ENCODE measurements around the gene LRRK1.

The LRRK1 gene

DNA sequence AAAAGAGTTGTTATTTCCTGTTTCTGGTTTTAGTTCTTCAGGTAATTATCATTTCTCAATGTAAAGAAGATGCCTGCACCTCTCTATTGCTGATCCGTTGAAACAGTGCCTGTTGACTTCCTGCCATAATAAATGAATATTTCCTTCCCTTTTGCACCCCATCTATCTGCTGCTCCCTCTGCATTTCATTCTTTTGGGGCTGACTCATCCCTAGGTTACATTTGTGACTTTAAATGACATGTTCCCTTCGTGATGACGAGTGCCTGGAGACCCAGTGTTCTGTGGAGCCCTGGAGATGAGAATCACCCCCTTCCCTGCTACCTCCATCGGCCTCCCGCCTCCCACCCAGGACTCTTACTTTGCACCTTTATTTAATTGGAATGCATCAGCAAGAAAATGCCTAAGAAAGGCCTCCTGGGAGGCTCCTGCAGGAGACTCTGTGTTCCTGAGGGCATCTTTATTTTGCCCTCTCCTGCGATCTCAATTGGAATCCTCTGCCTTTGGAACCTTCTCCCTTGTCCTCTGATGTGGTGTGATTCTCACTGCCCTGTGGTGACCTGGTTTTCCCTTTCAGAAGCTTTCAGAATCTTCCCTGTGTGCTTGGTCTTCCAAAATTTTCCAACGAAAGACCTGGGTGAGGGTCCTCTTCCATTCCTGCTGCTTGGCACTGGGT, 13.7 kb downstream of the LRRK1 start:
- DNase-seq (ENCODE audit: low read depth), result no peak

DNA sequence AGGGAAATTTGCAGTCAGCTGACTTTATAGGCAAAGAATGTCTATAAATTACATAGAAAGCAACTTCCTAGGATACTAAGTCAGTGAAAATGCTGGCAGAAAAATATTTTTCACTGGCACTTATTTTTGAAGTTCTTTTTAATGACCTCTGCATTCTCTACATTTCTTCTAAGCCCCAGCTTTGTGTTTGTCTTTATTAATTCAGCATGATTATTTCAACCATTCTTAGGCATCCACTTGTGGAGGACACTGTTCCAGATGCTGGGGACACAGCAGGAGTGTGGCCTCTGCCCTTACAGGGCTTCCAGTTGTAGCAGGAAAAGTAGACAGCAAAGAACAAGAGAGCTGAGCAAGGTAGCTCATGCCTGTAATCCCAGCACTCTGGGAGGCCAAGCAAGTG, 15.0 kb downstream of the LRRK1 start:
- DNase-seq (ENCODE audit: low read depth), result no peak

DNA sequence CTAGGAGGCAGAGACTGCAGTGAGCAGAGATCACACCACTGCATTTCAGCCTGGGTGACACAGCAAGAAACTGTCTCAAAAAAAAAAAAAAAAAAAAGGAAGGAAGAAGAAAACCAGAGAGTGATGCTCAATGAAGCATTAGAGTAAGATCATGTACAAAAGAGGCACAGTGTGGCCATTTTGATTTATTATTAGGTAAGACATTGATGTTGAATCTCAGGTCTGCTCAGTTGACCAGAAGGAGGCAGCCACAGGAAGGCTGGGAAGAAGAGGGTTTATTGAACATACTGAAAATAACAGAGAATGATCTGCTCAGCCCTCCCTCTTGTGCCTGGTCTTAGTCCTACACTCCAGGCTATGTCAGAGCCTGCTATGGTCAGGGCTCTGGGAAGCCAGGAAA, 15.6 kb downstream of the LRRK1 start:
- DNase-seq (ENCODE audit: low read depth), result no peak

DNA sequence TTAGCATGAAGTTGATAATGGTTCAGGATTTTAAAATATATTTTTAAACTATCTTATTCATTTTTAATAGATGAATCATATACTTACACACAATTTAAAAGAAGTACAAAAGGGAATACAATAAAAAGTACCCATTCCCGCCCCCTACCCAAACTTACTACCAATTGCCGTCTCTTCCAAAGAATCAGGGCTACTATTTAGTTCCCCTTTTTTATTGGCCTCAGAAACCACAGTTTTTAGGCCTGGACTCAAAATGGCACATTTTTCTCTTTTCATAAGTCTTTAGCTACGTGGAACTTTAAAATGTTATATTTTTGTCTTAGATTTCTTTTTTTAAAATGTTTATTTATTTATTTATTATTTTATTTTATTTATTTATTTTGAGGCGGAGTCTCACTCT, 18.0 kb downstream of the LRRK1 start:
- DNase-seq (ENCODE audit: low read depth), result no peak

DNA sequence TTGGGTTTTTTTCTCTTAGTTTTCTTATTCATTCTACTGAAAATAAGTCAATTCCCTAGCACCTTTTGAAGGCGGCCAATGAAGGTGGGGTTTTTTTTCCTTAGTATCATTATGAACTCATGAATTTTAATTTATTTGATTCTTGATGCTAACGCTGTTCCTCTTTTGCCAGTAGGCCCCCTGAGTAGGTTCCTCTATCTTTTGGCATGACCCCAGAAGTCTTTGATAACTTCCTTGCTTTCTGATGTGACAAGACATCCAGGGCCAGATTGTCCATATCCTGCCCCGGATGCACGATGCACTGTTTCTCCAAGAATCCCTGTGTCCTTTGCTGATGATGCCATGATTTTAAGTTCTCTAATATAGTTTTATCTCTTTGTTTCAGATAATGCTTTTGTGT, 20.6 kb downstream of the LRRK1 start:
- no peak for DNase-seq (ENCODE audit: low read depth)

DNA sequence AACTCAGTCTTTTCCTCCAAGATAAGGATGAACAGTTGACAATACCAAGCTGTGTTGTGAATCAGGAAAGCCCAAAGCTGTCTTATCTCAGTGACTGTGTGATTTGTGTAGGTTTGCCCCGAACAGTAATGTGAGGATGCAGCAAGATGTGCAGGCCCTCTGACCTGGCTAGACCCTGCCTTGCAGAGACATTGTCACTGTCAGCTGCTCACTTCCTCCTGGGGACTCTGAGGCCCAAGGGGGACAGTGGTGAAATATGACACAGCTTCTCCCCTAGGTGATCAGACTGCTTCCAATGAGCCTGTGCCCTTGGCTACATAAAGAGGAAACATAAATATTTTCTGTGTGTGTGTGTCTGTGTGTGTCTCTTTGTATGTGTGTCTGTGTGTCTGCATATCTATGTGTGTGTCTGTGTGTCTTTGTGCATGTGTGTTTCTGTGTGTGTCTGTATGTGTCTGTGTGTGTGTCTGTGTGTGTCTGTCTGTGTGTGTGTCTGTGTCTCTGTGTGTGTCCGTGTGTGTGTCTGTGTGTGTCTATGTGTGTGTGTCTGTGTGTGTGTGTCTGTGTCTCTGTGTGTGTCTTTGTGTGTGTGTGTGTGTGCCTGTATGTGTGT, 21.7 kb downstream of the LRRK1 start:
- no peak for DNase-seq (ENCODE audit: low read depth)

DNA sequence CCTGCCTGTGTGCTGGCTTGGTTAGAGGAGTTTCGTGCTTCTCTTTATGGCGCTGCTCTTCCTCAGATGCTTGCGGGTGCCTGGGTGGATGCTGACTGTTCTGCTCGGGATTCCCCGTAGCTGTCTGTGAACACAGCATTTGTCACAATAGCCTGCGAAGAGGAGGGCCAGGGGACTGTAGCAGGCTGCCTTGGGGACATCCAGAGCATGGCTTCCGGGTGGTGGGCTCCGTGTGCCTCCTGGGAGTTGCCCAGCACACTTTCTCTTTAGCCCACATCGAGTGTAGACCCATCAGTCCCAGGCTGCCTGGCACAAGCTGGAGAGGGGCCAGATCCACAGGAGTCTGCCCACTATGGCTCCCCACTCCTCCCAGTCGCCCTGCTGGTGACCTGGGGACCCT, 22.4 kb downstream of the LRRK1 start:
- DNase-seq (ENCODE audit: low read depth), result no peak

DNA sequence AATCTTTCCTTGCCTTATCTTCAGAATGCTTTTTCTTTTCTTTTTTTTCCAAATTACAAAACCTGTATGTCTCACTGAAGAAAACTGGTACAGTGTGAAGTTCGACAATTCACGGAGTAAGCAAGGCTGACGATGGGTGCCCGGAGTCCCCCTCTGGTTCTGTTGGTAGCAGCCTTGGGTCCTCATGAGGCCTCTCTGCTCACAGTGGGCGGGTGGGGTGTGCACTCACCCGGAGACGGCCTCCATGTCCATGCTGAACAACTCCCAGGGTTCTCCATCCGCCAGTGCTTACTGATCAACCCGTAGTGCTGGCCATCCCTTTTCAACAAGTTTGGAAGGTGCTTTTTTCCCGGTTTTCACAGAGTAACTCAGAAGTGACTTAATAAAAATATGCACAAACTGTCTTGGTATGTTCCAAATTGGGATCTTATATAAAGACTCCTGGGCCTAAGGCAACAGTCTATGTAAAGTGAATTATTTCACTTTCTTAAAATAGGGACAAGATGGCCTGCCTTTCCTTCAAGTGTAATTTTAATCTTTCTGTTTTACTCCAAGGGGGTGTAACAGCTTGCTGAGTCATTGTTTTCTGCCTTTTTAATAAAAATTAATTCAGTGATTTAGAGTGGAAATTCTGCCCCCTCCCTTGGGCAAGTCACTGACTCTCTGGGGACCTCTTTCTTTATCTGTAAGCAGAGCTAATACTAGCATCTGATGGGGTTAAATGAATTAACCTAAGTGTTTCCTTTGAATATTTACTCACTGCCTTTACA, 23.7 kb downstream of the LRRK1 start:
- DNase-seq (ENCODE audit: low read depth), result no peak

DNA sequence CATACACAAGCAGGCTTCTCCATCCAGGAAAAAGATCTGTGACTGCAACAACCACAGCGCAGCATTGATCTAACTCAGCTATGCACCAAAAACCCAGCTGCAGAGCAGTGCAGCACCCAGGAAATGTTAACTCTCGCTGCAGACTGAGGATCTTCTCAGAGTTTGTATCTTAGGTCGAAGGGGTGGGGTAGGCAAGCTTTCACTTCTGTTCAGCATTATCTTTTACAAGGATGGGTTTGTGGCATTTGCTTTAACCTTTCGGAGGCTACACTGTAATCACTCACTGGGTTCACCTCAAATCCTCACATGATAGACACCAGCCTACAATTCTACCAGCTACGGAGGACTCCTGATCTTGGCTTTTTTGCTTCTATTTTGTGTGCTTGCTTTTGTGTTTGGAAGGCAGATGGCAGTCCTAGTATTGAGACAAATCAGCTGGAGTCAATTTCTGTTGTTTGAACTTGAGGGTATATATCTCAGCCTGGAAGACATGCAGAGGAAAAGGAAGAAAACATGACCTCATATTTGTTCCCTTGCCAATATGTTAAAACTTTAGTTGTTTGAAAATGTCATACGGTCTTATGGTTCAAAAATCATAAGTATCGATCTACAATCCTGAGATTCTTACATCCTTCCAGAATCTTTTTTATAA, 25.2 kb downstream of the LRRK1 start:
- no peak for DNase-seq (ENCODE audit: low read depth)

DNA sequence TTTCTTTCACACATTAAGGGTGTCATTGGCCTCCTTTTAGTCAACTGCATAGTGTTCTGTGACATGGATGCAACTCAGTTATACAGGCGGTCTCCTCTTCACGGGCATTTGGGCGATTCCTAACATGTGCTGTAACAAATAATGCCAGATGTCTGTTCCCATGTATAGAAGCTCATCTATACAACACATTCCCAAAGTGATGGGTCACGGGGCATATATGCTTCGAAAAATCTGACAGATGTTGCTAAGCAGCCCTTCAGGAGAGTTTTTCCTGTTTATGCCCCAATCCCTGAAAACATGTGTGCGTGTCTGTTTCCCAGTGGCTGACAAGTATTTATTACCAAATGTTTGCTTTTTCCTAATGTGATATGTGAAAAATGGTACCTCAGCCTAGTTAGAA, 25.8 kb downstream of the LRRK1 start:
- no peak for DNase-seq (ENCODE audit: low read depth)

DNA sequence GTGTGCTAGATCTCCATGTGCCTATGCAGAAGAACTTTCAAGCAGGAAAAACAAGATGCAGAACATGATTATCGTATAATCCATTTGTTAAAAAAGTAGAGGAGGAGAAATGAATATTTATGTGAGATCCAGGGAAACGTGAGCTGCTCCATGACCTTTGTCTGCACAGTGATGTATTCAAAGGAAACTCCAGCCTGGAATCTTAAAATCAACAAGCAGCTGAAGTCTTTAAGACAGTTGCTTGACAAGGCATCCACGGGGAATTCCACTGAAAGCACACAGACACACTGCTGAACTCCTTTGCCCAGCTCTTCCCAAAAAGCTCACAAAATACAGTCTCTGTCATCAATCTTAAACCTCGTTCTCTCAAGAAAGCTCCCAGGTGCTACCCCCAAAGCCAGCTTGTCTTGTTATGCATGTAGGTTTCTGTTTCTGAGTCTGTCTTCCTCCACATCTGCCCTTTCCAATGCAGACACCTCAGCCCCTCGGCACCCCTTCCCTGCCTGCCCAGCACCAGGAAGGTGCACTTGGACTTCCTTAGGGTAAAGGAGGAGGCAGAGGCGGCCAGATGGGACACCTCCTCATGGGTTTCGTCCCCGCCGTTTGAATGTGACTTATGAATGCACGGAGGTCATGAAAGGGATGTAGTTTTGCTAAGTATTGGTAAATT, 28.7 kb downstream of the LRRK1 start:
- no peak for DNase-seq (ENCODE audit: low read depth)

DNA sequence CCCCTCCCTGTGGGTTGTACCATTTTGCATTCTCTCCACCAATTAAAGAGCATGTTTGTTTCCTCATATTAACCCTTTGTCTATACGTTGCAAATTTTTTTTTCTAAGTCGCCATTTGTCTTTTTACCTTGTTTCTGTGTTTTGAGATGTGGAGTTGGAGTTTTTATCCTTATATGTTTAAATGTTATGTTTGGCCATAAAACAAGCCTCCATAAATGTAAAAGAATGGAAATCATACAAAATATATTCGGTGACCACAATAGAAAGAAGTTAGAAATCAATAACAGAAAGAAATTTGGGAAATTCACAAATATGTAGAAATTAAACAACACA, 29.2 kb downstream of the LRRK1 start:
- no peak for DNase-seq (ENCODE audit: low read depth)

DNA sequence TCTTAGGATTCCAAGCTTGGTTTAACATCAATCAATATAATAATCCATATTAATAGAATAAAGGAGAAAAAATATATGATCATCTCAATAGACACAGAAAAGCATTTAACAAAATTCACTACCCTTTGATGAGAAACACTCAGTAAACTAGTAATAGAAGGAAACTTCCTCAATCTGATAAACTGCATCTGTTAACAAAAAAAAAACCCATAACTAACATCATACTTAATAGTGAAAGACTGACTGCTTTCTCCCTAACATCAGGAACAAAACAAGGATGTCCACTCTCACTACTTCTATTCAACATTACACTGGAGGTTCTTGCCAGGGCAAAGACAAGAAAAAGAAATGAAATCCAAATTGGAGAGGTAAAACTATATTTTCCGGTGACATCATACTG, 30.5 kb downstream of the LRRK1 start:
- DNase-seq (ENCODE audit: low read depth), result no peak

DNA sequence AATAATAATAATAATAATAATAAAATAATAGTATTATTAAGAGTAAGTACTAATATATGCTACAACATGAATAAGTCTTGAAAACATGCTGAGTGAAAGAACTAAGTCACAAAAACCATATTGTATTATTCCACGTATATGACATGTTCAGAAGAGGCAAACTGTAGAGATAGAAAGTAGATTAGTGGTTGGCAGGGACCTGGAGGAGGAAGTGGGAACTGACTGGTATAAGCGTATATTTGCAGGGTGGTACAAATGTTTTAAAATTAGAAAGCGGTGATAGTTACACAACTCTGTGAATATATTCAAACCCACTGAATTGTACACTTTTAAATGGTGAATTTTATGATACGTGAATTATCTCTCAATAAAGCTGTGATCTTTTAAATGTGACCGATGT, 32.8 kb downstream of the LRRK1 start:
- DNase-seq (ENCODE audit: low read depth), result no peak

DNA sequence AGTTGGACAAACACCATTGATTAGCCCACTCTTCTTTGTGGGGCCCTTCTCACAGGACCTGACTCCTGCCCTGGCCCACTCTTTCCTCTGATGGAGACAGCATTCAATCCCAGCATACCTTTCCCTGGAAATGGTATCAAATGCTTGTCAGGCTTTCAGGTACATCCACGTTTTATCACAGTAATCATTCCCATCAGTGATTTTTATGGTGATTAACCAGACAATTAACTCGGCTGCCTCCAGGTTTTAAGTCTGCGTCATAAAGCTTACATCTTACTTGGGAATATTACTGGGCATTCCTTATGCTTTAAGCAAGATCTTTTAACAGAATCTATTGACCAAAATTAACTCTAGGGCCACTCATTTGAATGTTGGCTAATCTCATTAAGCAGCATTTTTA, 33.4 kb downstream of the LRRK1 start:
- DNase-seq (ENCODE audit: low read depth), result no peak

DNA sequence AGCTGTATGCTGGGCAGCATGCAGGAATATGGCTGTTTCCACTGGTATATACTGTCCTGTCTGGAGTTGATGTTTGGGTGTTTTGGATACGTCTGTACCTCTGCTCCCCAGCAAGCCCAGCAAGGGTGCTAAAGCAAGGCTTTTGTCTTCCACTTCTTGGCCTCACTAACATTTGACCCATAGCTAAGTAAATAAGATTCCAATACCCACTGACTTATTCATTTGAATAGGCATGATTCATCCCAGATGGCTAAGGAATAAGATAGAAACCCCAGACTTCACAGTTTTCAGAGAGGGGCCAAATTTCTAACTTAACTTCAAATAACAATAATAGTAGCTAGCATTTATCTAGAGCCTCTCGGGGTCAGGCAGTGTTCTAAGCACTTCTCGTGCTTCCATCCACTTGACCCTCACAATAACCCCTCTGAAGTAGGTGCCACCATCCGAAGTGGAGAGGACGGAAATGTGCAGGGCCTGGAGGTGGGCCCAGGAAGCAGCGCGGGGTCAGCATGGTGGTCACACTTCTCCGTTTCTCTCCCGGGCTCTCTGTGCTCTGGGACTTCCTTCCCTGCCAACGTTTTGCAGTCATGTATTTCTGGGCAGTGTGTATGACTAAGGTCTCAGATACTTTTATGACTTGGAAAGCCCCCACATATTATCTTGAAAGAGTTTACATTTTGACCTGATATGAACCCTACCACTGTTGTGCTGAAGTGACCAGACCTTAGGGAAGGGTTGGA, 39.3 kb downstream of the LRRK1 start:
- DNase-seq (ENCODE audit: low read depth), result no peak

DNA sequence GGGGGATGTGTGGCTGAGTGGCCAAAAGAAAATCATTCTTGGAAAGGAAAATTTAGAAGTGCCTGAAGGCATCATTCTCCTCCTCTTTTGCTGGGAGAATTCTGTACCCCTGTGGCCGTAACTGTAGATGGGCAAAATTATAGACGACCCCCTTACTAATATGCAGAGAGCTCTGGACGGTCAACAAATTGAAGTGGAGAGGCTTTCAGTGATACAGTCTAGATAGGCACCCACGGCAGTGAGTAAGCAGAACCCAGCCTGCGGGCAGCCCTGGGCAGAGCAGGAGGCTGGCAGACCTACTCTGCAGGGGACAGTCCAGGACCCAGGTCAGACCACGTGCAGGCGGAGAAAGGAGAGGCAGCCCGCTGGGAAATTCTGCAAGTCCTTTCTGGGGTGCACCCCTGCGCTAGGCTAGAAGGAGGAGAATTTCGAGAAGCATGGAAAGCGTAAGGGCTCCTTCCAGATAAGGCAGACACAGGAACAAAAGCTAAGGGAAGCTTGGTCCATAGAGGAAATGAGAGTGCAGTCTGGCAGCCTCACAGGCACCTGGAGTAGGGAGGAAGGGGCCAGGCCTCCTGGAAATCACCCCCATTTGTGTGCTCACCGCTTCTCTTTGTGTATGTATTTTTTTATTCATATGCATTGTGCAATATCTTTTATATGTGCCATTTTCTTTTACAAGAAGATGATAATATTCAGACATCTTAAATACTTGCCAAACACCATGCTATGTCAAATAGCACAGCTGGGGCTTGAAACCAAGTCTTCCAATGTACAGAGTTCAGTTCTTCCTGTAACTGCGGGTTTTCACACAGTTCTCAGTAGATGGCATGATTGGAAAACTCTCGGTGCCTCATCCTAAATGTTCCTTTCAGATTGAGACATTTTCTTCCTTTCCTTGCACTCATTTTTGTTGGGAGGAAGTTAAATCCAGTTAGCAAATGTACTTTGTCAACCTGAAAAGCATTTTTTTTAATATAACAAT, 40.2 kb downstream of the LRRK1 start:
- DNase-seq (ENCODE audit: low read depth), result no peak

DNA sequence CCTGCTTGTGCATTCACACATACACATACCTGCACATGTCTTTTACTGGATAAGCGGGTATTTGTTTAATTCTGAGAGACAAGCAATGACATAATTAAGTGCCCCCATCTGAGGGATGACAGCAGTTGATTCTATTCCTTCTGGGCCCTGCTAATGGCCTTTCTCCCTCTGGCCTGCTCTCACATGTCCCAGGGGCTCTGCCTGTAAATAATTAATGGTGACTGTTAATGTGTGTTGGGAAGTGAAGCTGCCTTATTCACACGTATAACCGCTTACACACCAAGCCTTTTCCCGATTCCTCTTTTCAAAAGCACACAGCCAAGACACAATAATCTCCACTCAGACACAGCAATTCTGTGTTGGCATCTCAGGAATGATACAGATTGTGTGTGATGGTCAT, 47.8 kb downstream of the LRRK1 start:
- DNase-seq (ENCODE audit: low read depth), result no peak

DNA sequence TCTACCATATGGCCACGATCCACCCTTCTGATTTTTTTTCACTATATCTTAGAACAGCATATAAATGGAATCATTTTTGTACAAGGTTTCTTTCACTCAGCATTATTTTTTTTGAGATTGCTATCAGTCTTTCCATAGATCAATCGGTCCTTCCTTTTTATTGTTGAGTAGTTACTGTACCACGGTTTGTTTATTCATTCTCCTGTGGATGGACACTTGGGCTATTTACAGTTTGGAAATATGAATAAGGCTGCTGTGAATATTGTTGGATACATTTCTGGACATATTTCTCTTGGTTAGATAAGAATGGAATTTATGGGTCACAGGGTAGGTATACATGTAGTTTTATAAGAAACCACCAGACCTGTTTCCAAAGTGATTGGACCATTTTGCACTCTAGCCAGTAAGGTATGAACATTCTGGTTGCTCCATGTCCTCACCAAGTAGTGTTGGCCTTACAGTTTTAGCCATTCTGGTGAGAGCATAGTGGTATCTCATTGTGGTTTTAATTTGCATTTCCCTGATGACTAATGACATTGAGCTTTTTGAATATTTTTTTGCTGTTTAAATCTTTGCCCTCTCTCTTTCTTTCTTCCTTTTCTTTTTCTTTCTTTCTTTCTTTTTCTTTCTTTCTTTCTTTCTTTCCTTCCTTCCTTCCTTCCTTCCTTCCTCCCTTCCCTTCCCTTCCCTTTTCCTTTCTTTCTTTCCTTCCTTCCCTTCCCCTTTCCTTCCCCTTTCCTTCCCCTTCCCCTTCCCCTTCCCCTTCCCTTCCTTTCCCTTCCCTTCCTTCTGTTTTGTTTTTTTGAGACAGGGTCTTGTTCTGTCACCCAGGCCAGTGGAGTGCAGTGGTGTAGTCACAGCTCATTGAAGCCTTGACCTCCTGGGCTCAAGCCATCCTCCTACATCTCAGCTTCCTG, 49.2 kb downstream of the LRRK1 start:
- DNase-seq (ENCODE audit: low read depth), result no peak

DNA sequence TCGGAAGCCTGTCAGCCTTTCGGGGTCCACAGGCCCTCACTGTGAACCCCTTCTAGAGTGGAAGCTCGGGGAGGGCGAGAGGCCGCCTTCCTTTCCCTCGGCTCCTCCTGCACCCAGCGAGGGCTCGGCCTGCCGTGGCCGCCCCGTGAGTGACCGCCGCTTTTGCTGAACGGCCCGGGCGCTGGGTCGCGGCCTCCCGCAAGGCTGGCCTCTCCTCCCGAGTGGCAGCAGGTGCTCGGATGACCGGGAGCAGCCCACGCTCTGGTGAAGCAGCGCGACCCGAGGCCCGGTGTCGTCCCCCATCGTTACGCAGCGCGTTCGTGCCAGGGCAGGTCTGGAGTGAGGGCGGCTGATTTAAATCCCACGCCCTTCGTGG, 53.8 kb downstream of the LRRK1 start:
- DNase-seq (ENCODE audit: low read depth), result no peak

Data from stimulated activated CD8-positive, alpha-beta memory T cell treated with anti-CD3 and anti-CD28 coated beads, Interleukin-15, amount 100 ng/mL, for 24 hours (primary cell).